ENCODE measurements around the gene LRRFIP1. TPM values are rescaled to one million over a fixed set of nuclear protein-coding genes. Genes with fewer than 3 reads are reported as not detected.

Gene LRRFIP1
- total and polyA plus RNA-seq, 2 donors (not counting 1 experiment from before 2014, with no cell fraction given) = 42.0 to 139 TPM

GRCh38 chr2:237691908-237692600 is 64.7 kb downstream of the LRRFIP1 start:
- Histone ChIP-seq H3K4me3 (ENCODE audit: control extremely low read depth in 1 of 5, extremely low read depth in 1 of 5, insufficient read depth in 1 of 5, low read depth in 2 of 5, low read length in 4 of 5) (peak overlapping the region; percentile 87 to 94 (median 92)), H3K4me2 (replicated peaks; ENCODE audit: low read depth, low read length, poor library complexity, severe bottlenecking) (peak overlapping the region; percentile 91), H3K9ac (ENCODE audit: low read length) (peak overlapping the region; percentile 96), H3K9me3 (ENCODE audit: control extremely low read depth in 1 of 3, control insufficient read depth in 2 of 3, insufficient read depth in 1 of 3, low read length in 2 of 3) (no peaks in the 10 kb centered on the region), H4K20me1 (ENCODE audit: control insufficient read depth, insufficient read depth, low read length, poor library complexity, severe bottlenecking) (peaks cover 32% of the 10 kb centered on the region), H3K79me2 (ENCODE audit: control insufficient read depth, insufficient read depth, low read length) (peaks cover 50% of the 10 kb centered on the region), H3K36me3 (replicated peaks in 1 of 2; ENCODE audit: control extremely low read depth in 1 of 2, control insufficient read depth in 1 of 2, extremely low read depth in 1 of 2, insufficient read depth in 2 of 2, low read length in 1 of 2) (no peaks in the 10 kb centered on the region), H3K4me1 (ENCODE audit: control insufficient read depth in 2 of 2, insufficient read depth in 2 of 2, low read length in 2 of 2) (peaks cover 70 to 79% of the 10 kb centered on the region in 2 donors), H3K27ac (ENCODE audit: low read length in 2 of 2) (peak overlapping the region; percentile 94 to 95), H2AFZ (ENCODE audit: insufficient read depth, low read depth, low read length, poor library complexity, severe bottlenecking) (peak overlapping the region; percentile 51), H3K27me3 (replicated peaks in 1 of 4; ENCODE audit: control extremely low read depth in 1 of 4, control insufficient read depth in 3 of 4, insufficient read depth in 4 of 4, low read length in 3 of 4) (no peaks in the 10 kb centered on the region)
- Mint-ChIP-seq H3K4me1 (peaks cover 78% of the 10 kb centered on the region), H3K4me3 (peak overlapping the region; percentile 91), H3K9me3 (ENCODE audit: insufficient read depth) (no peaks in the 10 kb centered on the region), H3K27ac (peak overlapping the region; percentile 87), H3K27me3 (no peaks in the 10 kb centered on the region)
- POLR2A ChIA-PET = interaction anchor here (0.6 to 9.4 kb wide), 4 partner anchors 11 to 64 kb away, joined by 3 to 154 read pairs (median 4); no protein-coding TSS in a partner anchor
- TF ChIP-seq, protein P1, sequence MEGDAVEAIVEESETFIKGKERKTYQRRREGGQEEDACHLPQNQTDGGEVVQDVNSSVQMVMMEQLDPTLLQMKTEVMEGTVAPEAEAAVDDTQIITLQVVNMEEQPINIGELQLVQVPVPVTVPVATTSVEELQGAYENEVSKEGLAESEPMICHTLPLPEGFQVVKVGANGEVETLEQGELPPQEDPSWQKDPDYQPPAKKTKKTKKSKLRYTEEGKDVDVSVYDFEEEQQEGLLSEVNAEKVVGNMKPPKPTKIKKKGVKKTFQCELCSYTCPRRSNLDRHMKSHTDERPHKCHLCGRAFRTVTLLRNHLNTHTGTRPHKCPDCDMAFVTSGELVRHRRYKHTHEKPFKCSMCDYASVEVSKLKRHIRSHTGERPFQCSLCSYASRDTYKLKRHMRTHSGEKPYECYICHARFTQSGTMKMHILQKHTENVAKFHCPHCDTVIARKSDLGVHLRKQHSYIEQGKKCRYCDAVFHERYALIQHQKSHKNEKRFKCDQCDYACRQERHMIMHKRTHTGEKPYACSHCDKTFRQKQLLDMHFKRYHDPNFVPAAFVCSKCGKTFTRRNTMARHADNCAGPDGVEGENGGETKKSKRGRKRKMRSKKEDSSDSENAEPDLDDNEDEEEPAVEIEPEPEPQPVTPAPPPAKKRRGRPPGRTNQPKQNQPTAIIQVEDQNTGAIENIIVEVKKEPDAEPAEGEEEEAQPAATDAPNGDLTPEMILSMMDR (IDR thresholded peaks at IDR 0.05) = no peak
- TF ChIP-seq EZH2 (IDR thresholded peaks at IDR 0.05; ENCODE audit: borderline replicate concordance, insufficient read depth, low read depth, low read length, poor library complexity, severe bottlenecking) = no peak
- DNase-seq (peak; percentile 94), ATAC-seq (ENCODE audit: low read depth) (peak; percentile 66)
- intact Hi-C loops (cut with micrococcal nuclease) = loop anchor here (1.0 to 5.0 kb wide), 4 partner anchors 19 to 275 kb away; partner anchors contain the start of genes LRRFIP1 and UBE2F
- under 1% methylated on average over 72 of the region's 94 CpGs for WGBS (ENCODE audit: insufficient coverage)
- CTCF ChIA-PET = interaction anchor here (1.5 to 13.2 kb wide), 5 partner anchors 12 to 120 kb away, joined by 4 to 350 read pairs (median 9); no protein-coding TSS in a partner anchor
